HG02885 (cell line): ENCODE measurements around the gene DSCAM.
"Not testable (repeated sequence)": the region's sequence is repeated elsewhere in the genome, so short reads cannot be mapped to it uniquely, and the experiment has no call there.

ENCODE experiments used
- ATAC-seq: cut with Tn5 transposase; IDR thresholded peaks from one replicate; pipeline ENCODE4 v1.9.1; 2021; ENCODE audit warnings: mild to moderate bottlenecking; ENCODE audit not compliant: unreplicated experiment, poor library complexity

DSCAM gene

GRCh38 chr21:40282912-40283886 lies 563.8 kb downstream of the DSCAM start:
- ATAC-seq = no peak

GRCh38 chr21:40278345-40278744 lies 568.6 kb downstream of the DSCAM start:
- no peak for ATAC-seq

GRCh38 chr21:40276001-40276400 lies 571.0 kb downstream of the DSCAM start:
- ATAC-seq = no peak

GRCh38 chr21:40272037-40272436 lies 574.9 kb downstream of the DSCAM start:
- no peak for ATAC-seq

GRCh38 chr21:40271164-40271563 lies 575.8 kb downstream of the DSCAM start:
- ATAC-seq = no peak

- no peak for ATAC-seq
Measured at GRCh38 chr21:40270047-40270446, 576.9 kb downstream of the DSCAM start.

- ATAC-seq = no peak
Measured at GRCh38 chr21:40269239-40269638, 577.7 kb downstream of the DSCAM start.

GRCh38 chr21:40258456-40258855 lies 588.5 kb downstream of the DSCAM start:
- ATAC-seq = not testable (repeated sequence)

- ATAC-seq = no peak
Measured at GRCh38 chr21:40257342-40257741, 589.6 kb downstream of the DSCAM start.

GRCh38 chr21:40255518-40256444 lies 591.2 kb downstream of the DSCAM start:
- no peak for ATAC-seq

- no peak for ATAC-seq
Measured at GRCh38 chr21:40254540-40255465, 592.2 kb downstream of the DSCAM start.

GRCh38 chr21:40253112-40253511 lies 593.8 kb downstream of the DSCAM start:
- no peak for ATAC-seq

GRCh38 chr21:40250514-40251294 lies 596.3 kb downstream of the DSCAM start:
- no peak for ATAC-seq

- no peak for ATAC-seq
Measured at GRCh38 chr21:40244981-40245380, 602.0 kb downstream of the DSCAM start.

- ATAC-seq = no peak
Measured at GRCh38 chr21:40243685-40244084, 603.3 kb downstream of the DSCAM start.

GRCh38 chr21:40242586-40243265 lies 604.2 kb downstream of the DSCAM start:
- no peak for ATAC-seq

GRCh38 chr21:40235528-40235927 lies 611.4 kb downstream of the DSCAM start:
- ATAC-seq = no peak

- no peak for ATAC-seq
Measured at GRCh38 chr21:40231979-40232378, 615.0 kb downstream of the DSCAM start.

GRCh38 chr21:40227096-40227495 lies 619.9 kb downstream of the DSCAM start:
- no peak for ATAC-seq
